CD4-positive, alpha-beta T cell (primary cell): ENCODE measurements around the gene KCNF1. TPM values are rescaled to one million over a fixed set of nuclear protein-coding genes. Genes with fewer than 3 reads are reported as not detected.

Experiments used
- ATAC-seq: fragments of 200-7000 bp; cut with Tn5 transposase; one replicate; pipeline ENCODE4 v1.10.0; 2022; ENCODE audit warnings: mild to moderate bottlenecking; ENCODE audit not compliant: poor library complexity
- CTCF ChIA-PET: fragments of 350-600 bp; sonication (Branson Sonifier 250); formaldehyde crosslinking; loops from one replicate; lab custom pipeline; 2021; ENCODE audit warnings: antibody characterized with exemption, inconsistent platforms; lab: Charles Lee
- POLR2A ChIA-PET: fragments of 350-600 bp; sonication (Branson Sonifier 250); formaldehyde crosslinking; loops from one replicate; lab custom pipeline; 2021; ENCODE audit warnings: antibody characterized with exemption, inconsistent platforms; lab: Charles Lee
- DNase-seq, 14 experiments: peaks; one replicate each; pipeline ENCODE4 v3.0.0-alpha.2; 2013 to 2020; ENCODE audit warnings: mixed read lengths in 2 of 14
- H3K27ac ChIP-seq, 2 donors: one replicate each; pipeline versions ENCODE4 v1.5.1 to v1.7.0; 2013; ENCODE audit warnings: low read length in 2 of 2, low read depth in 1 of 2, mild to moderate bottlenecking in 1 of 2
- H3K27me3 ChIP-seq, 2 experiments: 1 replicate in 1 of 2; 2 replicates in 1 of 2; pipeline versions ENCODE4 v1.6.1 to v1.7.0; 2013; ENCODE audit warnings: low read length in 2 of 2, control low read depth in 1 of 2, mild to moderate bottlenecking in 1 of 2, moderate library complexity in 1 of 2; ENCODE audit not compliant: insufficient read depth in 2 of 2, control insufficient read depth in 1 of 2
- H3K36me3 ChIP-seq: one replicate; pipeline ENCODE4 v1.6.1; 2013; ENCODE audit warnings: low read length, control low read depth; ENCODE audit not compliant: insufficient read depth
- H3K4me1 ChIP-seq: one replicate; pipeline ENCODE4 v1.6.1; 2013; ENCODE audit warnings: low read length, control low read depth; ENCODE audit not compliant: insufficient read depth
- H3K4me3 ChIP-seq: one replicate; pipeline ENCODE4 v1.5.1; 2013; ENCODE audit warnings: mild to moderate bottlenecking, low read length, moderate library complexity
- H3K9me3 ChIP-seq, 2 experiments: 1 replicate in 1 of 2; 2 replicates in 1 of 2; pipeline versions ENCODE4 v1.6.1 to v1.7.0; 2013; ENCODE audit warnings: low read length in 2 of 2, mild to moderate bottlenecking in 2 of 2, control low read depth in 1 of 2, moderate library complexity in 1 of 2; ENCODE audit not compliant: control insufficient read depth in 1 of 2, insufficient read depth in 1 of 2
- H3K27ac Mint-ChIP-seq: one replicate; pipeline ENCODE4 v1.8.0; 2020; ENCODE audit warnings: mixed read lengths
- H3K27me3 Mint-ChIP-seq: one replicate; pipeline ENCODE4 v1.8.0; 2021; ENCODE audit warnings: mixed read lengths
- H3K36me3 Mint-ChIP-seq: one replicate; pipeline ENCODE4 v1.8.0; 2021; ENCODE audit warnings: low read depth, mixed read lengths
- H3K4me1 Mint-ChIP-seq: one replicate; pipeline ENCODE4 v1.8.0; 2021; ENCODE audit warnings: low read depth, mixed read lengths
- H3K4me3 Mint-ChIP-seq: one replicate; pipeline ENCODE4 v1.8.0; 2020; ENCODE audit warnings: mild to moderate bottlenecking, mixed read lengths
- H3K9me3 Mint-ChIP-seq: one replicate; pipeline ENCODE4 v1.8.0; 2020; ENCODE audit warnings: mixed read lengths
- intact Hi-C, 2 experiments: fragments of 100-400 bp; cut with DNase I in 1 of 2; cut with micrococcal nuclease in 1 of 2; formaldehyde crosslinking; loops; one replicate each; pipeline versions ENCODE4 v1.15.1 to v1.9.0; 2023 to 2025; cut with DNase I, micrococcal nuclease
- total RNA-seq, 174 experiments: library from RNA in 2 of 174; stranded (reverse) in 2 of 174; gene quantifications; one replicate each; pipeline ENCODE4 v1.2.3 and lab custom pipeline; 2021 to 2026
- TF ChIP-seq, protein P1 (sequence below): fragments of 200-600 bp; IDR thresholded peaks from one replicate; pipeline ENCODE4 v1.8.0; 2022; ENCODE audit warnings: antibody characterized with exemption, mild to moderate bottlenecking

The KCNF1 gene
- total RNA-seq, 2 experiments from 2014 or later: not detected

DNA sequence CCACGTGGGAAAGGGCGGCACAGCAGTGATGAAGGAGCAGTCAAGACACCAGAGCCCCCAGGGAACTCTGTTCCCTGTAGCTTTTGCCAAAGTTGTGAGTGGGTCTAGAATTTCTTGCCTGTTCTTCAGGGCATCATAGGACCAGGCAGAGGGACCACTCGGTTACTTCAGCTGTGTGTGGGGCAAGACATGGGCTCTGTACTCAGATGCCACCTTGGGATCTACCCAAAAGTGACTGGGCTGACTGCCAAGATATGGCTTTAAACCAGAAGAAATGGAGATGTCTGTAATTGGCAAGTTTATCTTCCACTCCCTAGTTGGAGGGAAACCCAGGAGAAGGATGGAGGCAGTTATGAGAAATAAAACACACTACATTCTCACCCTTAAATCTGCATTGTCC, 29.6 kb downstream of the KCNF1 start:
- H3K9me3 ChIP-seq: peaks cover 16 to 20% of the 10 kb centered on the region in 2 experiments
- DNase-seq (no peak), ATAC-seq (no peak)
- H3K4me1 ChIP-seq: no peaks in the 10 kb centered on the region
- peaks cover 8% of the 10 kb centered on the region for H3K9me3 Mint-ChIP-seq
- H3K27me3 ChIP-seq: peaks cover 3 to 13% of the 10 kb centered on the region in 2 experiments
- no peak overlapping the region for H3K4me3 Mint-ChIP-seq
- H3K4me3 ChIP-seq: no peak overlapping the region
- no peaks in the 10 kb centered on the region for H3K4me1 Mint-ChIP-seq
- H3K27ac Mint-ChIP-seq: no peak overlapping the region
- ChIA-PET POLR2A (no interaction called here), CTCF (no interaction called here)
- H3K27ac ChIP-seq: no peak overlapping the region
- H3K36me3 Mint-ChIP-seq: no peaks in the 10 kb centered on the region
- H3K27me3 Mint-ChIP-seq: peaks cover 43% of the 10 kb centered on the region
- TF ChIP-seq, protein P1, sequence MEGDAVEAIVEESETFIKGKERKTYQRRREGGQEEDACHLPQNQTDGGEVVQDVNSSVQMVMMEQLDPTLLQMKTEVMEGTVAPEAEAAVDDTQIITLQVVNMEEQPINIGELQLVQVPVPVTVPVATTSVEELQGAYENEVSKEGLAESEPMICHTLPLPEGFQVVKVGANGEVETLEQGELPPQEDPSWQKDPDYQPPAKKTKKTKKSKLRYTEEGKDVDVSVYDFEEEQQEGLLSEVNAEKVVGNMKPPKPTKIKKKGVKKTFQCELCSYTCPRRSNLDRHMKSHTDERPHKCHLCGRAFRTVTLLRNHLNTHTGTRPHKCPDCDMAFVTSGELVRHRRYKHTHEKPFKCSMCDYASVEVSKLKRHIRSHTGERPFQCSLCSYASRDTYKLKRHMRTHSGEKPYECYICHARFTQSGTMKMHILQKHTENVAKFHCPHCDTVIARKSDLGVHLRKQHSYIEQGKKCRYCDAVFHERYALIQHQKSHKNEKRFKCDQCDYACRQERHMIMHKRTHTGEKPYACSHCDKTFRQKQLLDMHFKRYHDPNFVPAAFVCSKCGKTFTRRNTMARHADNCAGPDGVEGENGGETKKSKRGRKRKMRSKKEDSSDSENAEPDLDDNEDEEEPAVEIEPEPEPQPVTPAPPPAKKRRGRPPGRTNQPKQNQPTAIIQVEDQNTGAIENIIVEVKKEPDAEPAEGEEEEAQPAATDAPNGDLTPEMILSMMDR: no peak
- no peaks in the 10 kb centered on the region for H3K36me3 ChIP-seq
- intact Hi-C loops: no loop called here

DNA sequence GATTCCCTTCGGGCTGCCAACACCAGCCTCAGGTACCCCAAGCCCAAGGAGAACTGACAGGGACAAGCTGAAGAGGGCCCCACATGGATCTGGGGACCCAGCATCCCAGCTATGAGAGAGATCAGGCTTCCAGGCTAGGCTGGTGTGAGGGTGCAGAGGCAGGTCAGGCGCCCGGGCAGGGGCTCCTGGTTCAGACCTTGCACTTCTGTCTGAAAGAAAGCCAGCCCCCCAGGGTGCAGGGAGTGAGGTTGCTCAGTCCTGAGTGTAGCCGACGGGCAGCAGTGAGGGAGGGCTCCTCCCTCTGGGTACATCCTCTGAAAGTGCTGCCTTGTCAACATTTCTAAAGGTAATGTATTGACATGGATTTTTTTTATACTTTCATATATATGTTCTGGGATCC, 33.1 kb downstream of the KCNF1 start:
- no peaks in the 10 kb centered on the region for H3K36me3 Mint-ChIP-seq

DNA sequence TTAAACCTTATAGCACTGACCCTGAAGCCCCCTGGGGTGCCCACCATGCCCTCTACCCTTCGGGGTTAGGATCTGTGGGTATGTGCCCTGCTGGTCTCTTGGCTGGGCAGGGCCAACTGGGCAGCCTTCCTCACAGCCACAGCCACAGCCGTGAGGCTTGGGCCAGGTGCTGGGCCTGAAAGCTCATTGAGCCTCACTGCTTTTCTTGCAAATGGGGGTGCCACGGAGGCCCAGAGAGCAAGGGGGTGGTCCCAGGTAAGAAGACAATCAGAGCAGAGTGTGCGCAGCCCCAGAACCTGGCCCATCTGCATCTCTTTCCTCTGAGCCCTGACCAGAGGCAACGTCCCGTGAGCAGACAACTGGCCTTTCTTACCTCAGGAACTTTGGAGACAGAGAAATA, 34.7 kb downstream of the KCNF1 start:
- H3K4me1 Mint-ChIP-seq: no peaks in the 10 kb centered on the region
- peaks cover 72% of the 10 kb centered on the region for H3K27me3 Mint-ChIP-seq
- TF ChIP-seq, protein P1: no peak
- ChIA-PET POLR2A (no interaction called here), CTCF (no interaction called here)
- no peaks in the 10 kb centered on the region for H3K9me3 Mint-ChIP-seq
- Histone ChIP-seq H3K9me3 (peaks cover 0 to 20% of the 10 kb centered on the region in 2 experiments), H3K4me1 (no peaks in the 10 kb centered on the region), H3K4me3 (no peak overlapping the region), H3K27ac (no peak overlapping the region), H3K27me3 (peaks cover 17 to 18% of the 10 kb centered on the region in 2 experiments), H3K36me3 (no peaks in the 10 kb centered on the region)
- ATAC-seq (no peak), DNase-seq (no peak)
- H3K36me3 Mint-ChIP-seq: no peaks in the 10 kb centered on the region
- intact Hi-C loops: no loop called here
- H3K27ac Mint-ChIP-seq: no peak overlapping the region
- no peak overlapping the region for H3K4me3 Mint-ChIP-seq

More for the DNA sequence above, 33.1 kb downstream of the KCNF1 start:
- no peak overlapping the region for H3K27ac ChIP-seq
- POLR2A ChIA-PET: no interaction called here
- H3K36me3 ChIP-seq: no peaks in the 10 kb centered on the region
- H3K27me3 Mint-ChIP-seq: peaks cover 73% of the 10 kb centered on the region
- no peak overlapping the region for H3K27ac Mint-ChIP-seq
- H3K4me1 ChIP-seq: no peaks in the 10 kb centered on the region
- intact Hi-C loops: no loop called here
- CTCF ChIA-PET: no interaction called here
- no peak overlapping the region for H3K4me3 Mint-ChIP-seq
- peaks cover 0 to 20% of the 10 kb centered on the region in 2 experiments for H3K9me3 ChIP-seq
- TF ChIP-seq, protein P1: no peak
- H3K9me3 Mint-ChIP-seq: no peaks in the 10 kb centered on the region
- H3K4me1 Mint-ChIP-seq: no peaks in the 10 kb centered on the region
- no peak for DNase-seq
- H3K4me3 ChIP-seq: no peak overlapping the region
- ATAC-seq: no peak
- H3K27me3 ChIP-seq: peaks cover 17 to 18% of the 10 kb centered on the region in 2 experiments
